HepG2 (cell line): ENCODE measurements around the gene DLEC1. TPM values are rescaled to one million over a fixed set of nuclear protein-coding genes. Genes with fewer than 3 reads are reported as not detected.

Experiments
- CSRNP1 ChIP-seq: sonication (generic); formaldehyde crosslinking; IDR thresholded peaks from 2 replicates; pipeline ENCODE4 v1.8.1; 2023; ENCODE audit warnings: mild to moderate bottlenecking, missing genetic modification reagents
- MTERF4 ChIP-seq: sonication (generic); formaldehyde crosslinking; IDR thresholded peaks from 2 replicates; pipeline ENCODE4 v1.8.0; 2023; ENCODE audit warnings: mild to moderate bottlenecking, missing genetic modification reagents
- NFKBIZ ChIP-seq: IDR thresholded peaks from 2 replicates; pipeline ENCODE4 v1.6.1; 2018; ENCODE audit warnings: missing genetic modification reagents, missing compliant biosample characterization
- RNF2 ChIP-seq: fragments of 450-650 bp; conservative IDR thresholded peaks from 2 replicates; pipeline ENCODE4 v1.6.1; 2016; ENCODE audit warnings: low read depth
- RXRA ChIP-seq: sonication (generic); formaldehyde crosslinking; IDR thresholded peaks from 2 replicates; pipeline ENCODE4 v1.5.1; 2020; ENCODE audit warnings: missing genetic modification reagents
- SIN3A ChIP-seq: IDR thresholded peaks from 2 replicates; pipeline ENCODE4 v1.6.1; 2011; ENCODE audit warnings: low read depth, mild to moderate bottlenecking, control low read depth, low read length, borderline replicate concordance
- TOPORS ChIP-seq: sonication (generic); formaldehyde crosslinking; IDR thresholded peaks from 2 replicates; pipeline ENCODE4 v1.8.0; 2023; ENCODE audit warnings: mild to moderate bottlenecking, missing genetic modification reagents
- ZBTB37 ChIP-seq: sonication (generic); formaldehyde crosslinking; IDR thresholded peaks from 2 replicates; pipeline ENCODE4 v1.4.0; 2020; ENCODE audit warnings: mild to moderate bottlenecking, missing genetic modification reagents
- ZNF234 ChIP-seq: sonication (generic); formaldehyde crosslinking; conservative IDR thresholded peaks from 2 replicates; pipeline ENCODE4 v1.5.1; 2020; ENCODE audit warnings: mild to moderate bottlenecking, missing genetic modification reagents
- ZNF280D ChIP-seq: sonication (generic); formaldehyde crosslinking; IDR thresholded peaks from 2 replicates; pipeline ENCODE4 v1.5.1; 2020; ENCODE audit warnings: mild to moderate bottlenecking, missing genetic modification reagents
- ZNF512B ChIP-seq: sonication (generic); formaldehyde crosslinking; IDR thresholded peaks from 2 replicates; pipeline ENCODE4 v1.5.1; 2020; ENCODE audit warnings: missing genetic modification reagents, mild to moderate bottlenecking, borderline replicate concordance
- ZNF597 ChIP-seq: sonication (generic); formaldehyde crosslinking; IDR thresholded peaks from 2 replicates; pipeline ENCODE4 v1.5.0; 2020; ENCODE audit warnings: missing genetic modification reagents
- ZNF790 ChIP-seq: sonication (generic); formaldehyde crosslinking; IDR thresholded peaks from 2 replicates; pipeline ENCODE4 v1.8.0; 2022; ENCODE audit warnings: missing genetic modification reagents, mild to moderate bottlenecking, borderline replicate concordance
- polyA plus RNA-seq, 8 experiments: library from polyadenylated mRNA; depleted of rRNA in 3 of 8; stranded (reverse) in 7 of 8; unstranded in 1 of 8; fragments of >200 nt; fragmentation: Illumina TruSeq in 4 of 8; extraction: Trizol in 4 of 8; gene quantifications; 2 replicates each; pipeline versions ENCODE4 v1.2.1 to v1.2.3, GENCODE V29; 2011 to 2016; ENCODE audit warnings: low read depth in 4 of 8, missing spikeins in 1 of 8, mixed read lengths in 1 of 8; ENCODE audit not compliant: insufficient read depth in 1 of 8
- total RNA-seq, 5 experiments: library from RNA; depleted of rRNA; stranded (reverse); fragments of >200 nt; fragmentation: Illumina TruSeq; extraction: Trizol; gene quantifications; 2 replicates each; pipeline ENCODE4 v1.2.3, GENCODE V29; 2016; ENCODE audit warnings: low read depth in 1 of 5
- TF ChIP-seq, protein P1 (sequence below): sonication (generic); formaldehyde crosslinking; IDR thresholded peaks from 2 replicates; pipeline ENCODE4 v1.4.0; 2020; ENCODE audit warnings: missing genetic modification reagents
- TF ChIP-seq, protein P2 (sequence below): IDR thresholded peaks from 2 replicates; pipeline ENCODE4 v1.6.1; 2016; ENCODE audit warnings: missing compliant biosample characterization, missing genetic modification reagents, borderline replicate concordance

DLEC1 gene
- total and polyA plus RNA-seq, 2 of the 13 experiments (the other 11 are each of a cell fraction or from before 2014, with no cell fraction given), result 0.09 TPM; not detected in 1

- no peak for TF ChIP-seq ZNF280D (CRISPR knock-in tag)
- TF ChIP-seq ZNF790 (CRISPR knock-in tag), result no peak; the same call in 1 of the 2 replicates
- TF ChIP-seq NFKBIZ (CRISPR knock-in tag), result no peak
- TF ChIP-seq, protein P1, sequence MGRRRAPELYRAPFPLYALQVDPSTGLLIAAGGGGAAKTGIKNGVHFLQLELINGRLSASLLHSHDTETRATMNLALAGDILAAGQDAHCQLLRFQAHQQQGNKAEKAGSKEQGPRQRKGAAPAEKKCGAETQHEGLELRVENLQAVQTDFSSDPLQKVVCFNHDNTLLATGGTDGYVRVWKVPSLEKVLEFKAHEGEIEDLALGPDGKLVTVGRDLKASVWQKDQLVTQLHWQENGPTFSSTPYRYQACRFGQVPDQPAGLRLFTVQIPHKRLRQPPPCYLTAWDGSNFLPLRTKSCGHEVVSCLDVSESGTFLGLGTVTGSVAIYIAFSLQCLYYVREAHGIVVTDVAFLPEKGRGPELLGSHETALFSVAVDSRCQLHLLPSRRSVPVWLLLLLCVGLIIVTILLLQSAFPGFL, result no peak
- TF ChIP-seq ZNF234, result no peak
- TF ChIP-seq ZBTB37, result no peak
- TF ChIP-seq ZNF597 (CRISPR knock-in tag), result no peak
- TF ChIP-seq TOPORS (CRISPR knock-in tag), result no peak
- TF ChIP-seq CSRNP1, result 0 out of 2 replicates have a peak, but pooled peaks have one; percentile 14
- TF ChIP-seq RXRA, result no peak
- TF ChIP-seq, protein P2, sequence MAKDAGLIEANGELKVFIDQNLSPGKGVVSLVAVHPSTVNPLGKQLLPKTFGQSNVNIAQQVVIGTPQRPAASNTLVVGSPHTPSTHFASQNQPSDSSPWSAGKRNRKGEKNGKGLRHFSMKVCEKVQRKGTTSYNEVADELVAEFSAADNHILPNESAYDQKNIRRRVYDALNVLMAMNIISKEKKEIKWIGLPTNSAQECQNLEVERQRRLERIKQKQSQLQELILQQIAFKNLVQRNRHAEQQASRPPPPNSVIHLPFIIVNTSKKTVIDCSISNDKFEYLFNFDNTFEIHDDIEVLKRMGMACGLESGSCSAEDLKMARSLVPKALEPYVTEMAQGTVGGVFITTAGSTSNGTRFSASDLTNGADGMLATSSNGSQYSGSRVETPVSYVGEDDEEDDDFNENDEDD, result no peak
- no peak for TF ChIP-seq RNF2
- TF ChIP-seq ZNF512B (CRISPR knock-in tag), result 0 out of 2 replicates have a peak, but pooled peaks have one; percentile 46
- 0 out of 2 replicates have a peak, but pooled peaks have one; percentile 25 for TF ChIP-seq MTERF4 (CRISPR knock-in tag)
- no peak for TF ChIP-seq SIN3A
These were observed 125.6 kb downstream of the DLEC1 start (continued) for GRCh38 chr3:38164643-38164951.
